ENCODE results near the gene DNAH6.

Gene DNAH6

GRCh38 chr2:84801811-84802210, 285.5 kb downstream of the DNAH6 start:
- no peak for DNase-seq (ENCODE audit: low read depth)

- no peak for DNase-seq (ENCODE audit: low read depth)
Observed at GRCh38 chr2:84805250-84805958, 289.1 kb downstream of the DNAH6 start.

GRCh38 chr2:84807063-84807485, 290.8 kb downstream of the DNAH6 start:
- peak; percentile 94 for DNase-seq (ENCODE audit: low read depth)

GRCh38 chr2:84808279-84808678, 292.0 kb downstream of the DNAH6 start:
- no peak for DNase-seq (ENCODE audit: low read depth)

- no peak for DNase-seq (ENCODE audit: low read depth)
Observed at GRCh38 chr2:84811839-84812431, 295.6 kb downstream of the DNAH6 start.

GRCh38 chr2:84815146-84815545, 298.8 kb downstream of the DNAH6 start:
- DNase-seq (ENCODE audit: low read depth) = no peak

- DNase-seq (ENCODE audit: low read depth) = no peak
Observed at GRCh38 chr2:84816426-84817026, 300.2 kb downstream of the DNAH6 start.

GRCh38 chr2:84817239-84817655, 300.9 kb downstream of the DNAH6 start:
- no peak for DNase-seq (ENCODE audit: low read depth)

GRCh38 chr2:84821806-84822205, 305.5 kb downstream of the DNAH6 start:
- DNase-seq (ENCODE audit: low read depth) = no peak

GRCh38 chr2:84823229-84823628, 306.9 kb downstream of the DNAH6 start:
- DNase-seq (ENCODE audit: low read depth) = no peak

GRCh38 chr2:84823788-84824187, 307.5 kb downstream of the DNAH6 start:
- DNase-seq (ENCODE audit: low read depth) = no peak

GRCh38 chr2:84827978-84828575, 311.8 kb downstream of the DNAH6 start:
- DNase-seq (ENCODE audit: low read depth) = no peak

- DNase-seq (ENCODE audit: low read depth) = no peak
Observed at GRCh38 chr2:84829693-84830092, 313.4 kb downstream of the DNAH6 start.

GRCh38 chr2:84830095-84830494, 313.8 kb downstream of the DNAH6 start:
- DNase-seq (ENCODE audit: low read depth) = no peak

- no peak for DNase-seq (ENCODE audit: low read depth)
Observed at GRCh38 chr2:84830758-84831500, 314.6 kb downstream of the DNAH6 start.

GRCh38 chr2:84832772-84833461, 316.6 kb downstream of the DNAH6 start:
- no peak for DNase-seq (ENCODE audit: low read depth)

GRCh38 chr2:84833481-84834150, 317.3 kb downstream of the DNAH6 start:
- DNase-seq (ENCODE audit: low read depth) = no peak

GRCh38 chr2:84836215-84836614, 319.9 kb downstream of the DNAH6 start:
- DNase-seq (ENCODE audit: low read depth) = no peak

- no peak for DNase-seq (ENCODE audit: low read depth)
Observed at GRCh38 chr2:84838434-84839145, 322.3 kb downstream of the DNAH6 start.

- DNase-seq (ENCODE audit: low read depth) = no peak
Observed at GRCh38 chr2:84839851-84840250, 323.6 kb downstream of the DNAH6 start.

All from GM04504 (cell line).